Activated T-cell treated with anti-CD3 and anti-CD28 coated beads for 48 hours (primary cell): ENCODE data around the gene FOXB1.
A peak's percentile ranks its signal among the peaks of the same experiment; 100 is the strongest.

Source experiments
- DNase-seq: peaks from one replicate; pipeline ENCODE4 v3.0.0-alpha.2; 2020; ENCODE audit warnings: low read depth

Gene FOXB1

DNA sequence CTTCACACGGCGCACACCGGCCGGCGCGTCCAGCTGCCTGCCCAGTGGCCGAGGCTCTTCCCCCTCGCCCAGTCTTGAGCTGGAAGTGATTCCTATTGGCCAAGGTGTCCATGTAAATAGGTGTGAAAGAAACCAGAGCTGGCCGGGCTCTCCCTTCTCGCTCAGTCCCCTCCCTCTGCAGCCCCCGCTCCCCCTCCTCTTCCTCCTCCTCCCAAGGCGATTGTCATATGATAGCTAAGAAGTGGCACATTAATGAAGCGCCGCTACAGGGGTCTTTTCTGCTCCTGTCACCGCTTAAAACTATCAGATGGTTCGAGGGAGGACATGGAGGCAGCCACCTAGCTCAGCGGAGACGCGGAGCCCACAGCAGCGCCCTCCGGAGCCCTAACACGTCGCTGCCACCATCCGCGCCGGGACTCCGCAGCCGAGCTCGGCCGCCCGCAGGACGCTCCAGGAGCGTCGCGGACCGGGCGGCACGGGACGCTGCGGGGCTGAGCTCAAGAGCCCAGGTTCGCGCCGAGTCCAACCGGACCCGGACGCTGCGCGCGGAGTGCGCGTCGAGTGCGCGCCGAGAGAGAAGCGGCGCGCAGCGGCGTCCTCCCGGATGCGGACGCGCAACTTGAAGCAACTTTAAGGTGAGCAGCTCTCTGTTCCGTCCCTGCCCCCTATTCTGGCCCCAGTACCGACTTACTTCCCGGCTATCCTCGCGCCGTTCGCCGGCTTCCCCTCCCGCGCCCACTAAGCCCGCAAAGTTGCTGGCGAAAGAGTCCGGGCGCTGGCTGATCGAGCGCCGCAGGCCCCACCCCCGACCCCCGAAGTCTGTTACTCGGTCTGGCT lies at the start of gene FOXB1:
Gene FOXB1, plus strand, starts transcription at position 303 of the 837 bp plus-strand sequence. CDS start 653 bp downstream, outside the sequence.
- DNase-seq: no peak

DNA sequence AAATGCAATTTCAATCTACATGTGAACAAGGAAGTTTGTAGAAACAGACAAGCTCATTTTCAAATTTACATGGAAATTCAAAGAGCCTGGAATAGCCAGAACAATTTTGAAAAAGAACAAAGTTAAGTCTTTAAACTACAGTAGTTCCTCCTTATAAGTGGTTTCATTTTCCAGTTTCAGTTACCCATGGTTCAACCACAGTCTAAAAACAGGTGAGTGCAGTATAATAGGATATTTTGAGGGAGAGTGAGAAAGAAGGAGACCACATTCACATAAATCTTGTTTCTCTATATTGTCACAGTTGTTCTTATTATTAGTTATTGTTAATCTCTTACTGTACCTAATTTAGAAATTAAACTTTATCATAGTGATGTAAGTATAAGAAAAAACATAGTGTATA lies 45.8 kb upstream of the FOXB1 start:
- DNase-seq: no peak

- DNase-seq: no peak
Measured at GRCh38 chr15:59960318-59960717, 43.8 kb upstream of the FOXB1 start.

DNA sequence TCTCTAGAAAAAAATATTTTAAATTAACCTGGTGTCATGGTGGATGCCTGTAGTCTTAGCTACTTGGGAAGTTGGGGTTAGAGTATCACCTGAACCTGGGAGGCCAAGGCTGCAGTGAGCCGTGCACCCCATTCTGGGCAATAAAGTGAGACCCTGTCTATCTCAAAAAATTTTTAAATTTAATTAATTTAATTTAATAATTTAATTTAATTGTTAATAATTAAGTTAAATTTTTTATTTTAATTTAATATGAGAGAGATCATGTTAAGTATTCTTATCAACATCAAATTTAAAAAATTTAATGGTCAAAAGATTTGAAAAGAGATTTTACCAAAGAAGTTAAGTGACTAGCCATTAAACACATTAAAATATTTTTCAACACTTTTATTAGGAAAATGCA lies 40.8 kb upstream of the FOXB1 start:
- DNase-seq: no peak

- no peak for DNase-seq
Measured at GRCh38 chr15:59963925-59964324, 40.2 kb upstream of the FOXB1 start.

DNA sequence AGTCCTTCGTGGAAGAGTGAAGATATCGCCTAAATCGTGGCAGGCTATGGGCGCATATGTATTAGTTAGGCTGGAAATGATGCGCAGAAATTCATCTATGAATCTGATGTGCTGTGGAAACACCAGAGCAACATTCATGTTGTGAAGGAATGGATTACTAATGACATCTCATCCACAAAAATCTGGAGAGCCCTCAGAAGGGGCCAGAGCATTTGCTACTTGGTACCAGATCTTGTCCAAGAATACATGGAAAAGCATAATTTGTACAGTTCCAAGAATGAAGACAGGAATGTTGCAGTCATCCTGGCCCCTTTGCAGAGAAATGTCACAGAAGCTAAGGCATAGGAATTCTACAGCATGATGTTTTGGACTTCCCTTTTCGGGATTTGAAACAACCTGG lies 38.4 kb upstream of the FOXB1 start:
- no peak for DNase-seq

- no peak for DNase-seq
Measured at GRCh38 chr15:59966262-59966661, 37.8 kb upstream of the FOXB1 start.

DNA sequence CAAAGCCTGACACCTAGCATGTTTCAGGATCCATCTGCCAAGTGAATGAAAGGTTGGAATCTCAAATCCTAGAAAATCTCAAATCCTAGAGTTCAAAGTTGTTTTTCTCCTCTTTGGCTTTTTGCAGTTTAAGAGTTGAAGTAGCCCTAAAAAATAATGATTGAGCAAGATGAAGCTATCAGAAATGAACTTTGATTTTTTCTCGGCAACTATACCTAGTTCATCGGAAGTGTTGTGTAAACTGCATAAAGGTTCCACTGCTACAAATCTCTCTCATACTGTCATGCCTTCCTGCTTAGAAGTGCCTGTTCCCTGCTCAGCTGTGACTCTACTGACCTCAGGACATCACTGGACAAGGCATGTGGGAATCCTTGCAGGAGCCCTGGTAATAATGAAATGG lies 35.8 kb upstream of the FOXB1 start:
- no peak for DNase-seq

DNA sequence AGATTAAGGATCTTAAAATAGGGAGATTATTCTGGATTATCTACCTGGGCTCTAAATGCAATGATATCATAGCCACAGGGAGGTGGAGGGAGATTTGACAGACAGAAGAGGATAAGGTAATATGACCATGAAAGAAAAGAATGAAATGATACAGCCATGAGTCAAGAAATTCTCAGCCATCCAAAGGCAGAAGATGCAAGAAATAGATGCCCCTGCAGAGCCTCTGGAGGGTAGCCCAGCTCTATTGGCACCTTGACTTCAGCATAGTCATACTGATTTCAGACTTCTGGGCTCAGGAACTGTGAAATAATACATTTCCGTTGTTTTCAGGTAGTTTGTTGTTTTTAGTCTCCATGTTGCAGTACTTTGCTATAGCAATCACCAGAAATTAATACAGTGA lies 31.9 kb upstream of the FOXB1 start:
- DNase-seq: no peak

DNA sequence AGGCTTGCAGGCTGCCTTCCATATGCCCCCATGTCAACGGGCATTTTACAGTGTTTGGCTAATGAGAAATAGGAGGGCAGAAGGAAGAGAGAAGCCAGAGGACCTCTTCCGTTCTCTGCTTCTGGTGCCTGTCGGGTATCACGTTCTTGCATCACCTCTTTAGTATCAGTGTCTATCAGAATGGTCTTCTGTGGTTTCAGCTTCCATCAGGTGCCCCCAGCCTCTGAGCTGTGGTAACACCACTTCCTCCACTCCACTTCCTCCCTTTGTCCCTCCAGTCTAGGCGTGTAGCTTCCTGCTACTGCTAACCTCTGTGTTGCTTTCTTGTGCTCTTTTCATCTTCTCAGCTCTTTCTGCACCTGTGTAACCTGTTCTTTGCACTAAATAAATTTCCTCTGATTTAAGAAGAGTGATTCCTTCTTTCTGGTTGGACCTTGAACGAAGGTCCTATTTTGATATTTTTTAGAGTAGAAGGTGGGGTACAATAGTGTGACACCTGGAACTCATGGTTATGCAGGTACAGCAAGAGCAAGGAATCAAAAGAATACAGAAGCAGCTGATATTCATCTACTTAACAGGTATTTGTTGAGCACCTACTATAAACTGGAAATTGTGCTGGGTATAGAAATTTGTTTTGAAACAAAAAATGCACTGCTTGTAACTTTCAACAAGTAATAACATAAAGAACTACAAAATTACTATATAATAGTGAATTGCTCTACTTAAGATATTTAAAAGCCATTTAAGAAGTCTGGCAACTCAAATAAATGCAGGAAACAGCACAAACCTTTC lies 27.4 kb upstream of the FOXB1 start:
- peak; percentile 28 for DNase-seq

DNA sequence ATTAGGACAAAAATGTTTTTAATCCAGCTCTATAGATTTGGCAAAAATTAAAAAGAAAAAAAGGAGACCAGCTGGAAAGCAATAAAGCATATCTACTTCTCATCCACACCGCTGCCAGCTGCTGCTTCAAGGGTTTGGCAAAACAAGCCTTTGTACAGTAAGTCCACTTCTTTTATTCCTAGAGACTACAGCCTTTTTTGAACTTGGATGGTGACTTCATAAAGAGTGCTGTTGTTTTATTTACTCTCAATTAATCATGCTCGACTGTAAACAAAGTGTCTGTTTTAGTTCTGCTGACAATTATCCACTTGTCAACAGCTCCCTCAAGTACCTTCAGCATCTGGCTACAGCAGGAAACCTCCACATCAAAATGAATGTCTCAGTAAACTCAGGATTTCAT lies 12.3 kb upstream of the FOXB1 start:
- DNase-seq: no peak

DNA sequence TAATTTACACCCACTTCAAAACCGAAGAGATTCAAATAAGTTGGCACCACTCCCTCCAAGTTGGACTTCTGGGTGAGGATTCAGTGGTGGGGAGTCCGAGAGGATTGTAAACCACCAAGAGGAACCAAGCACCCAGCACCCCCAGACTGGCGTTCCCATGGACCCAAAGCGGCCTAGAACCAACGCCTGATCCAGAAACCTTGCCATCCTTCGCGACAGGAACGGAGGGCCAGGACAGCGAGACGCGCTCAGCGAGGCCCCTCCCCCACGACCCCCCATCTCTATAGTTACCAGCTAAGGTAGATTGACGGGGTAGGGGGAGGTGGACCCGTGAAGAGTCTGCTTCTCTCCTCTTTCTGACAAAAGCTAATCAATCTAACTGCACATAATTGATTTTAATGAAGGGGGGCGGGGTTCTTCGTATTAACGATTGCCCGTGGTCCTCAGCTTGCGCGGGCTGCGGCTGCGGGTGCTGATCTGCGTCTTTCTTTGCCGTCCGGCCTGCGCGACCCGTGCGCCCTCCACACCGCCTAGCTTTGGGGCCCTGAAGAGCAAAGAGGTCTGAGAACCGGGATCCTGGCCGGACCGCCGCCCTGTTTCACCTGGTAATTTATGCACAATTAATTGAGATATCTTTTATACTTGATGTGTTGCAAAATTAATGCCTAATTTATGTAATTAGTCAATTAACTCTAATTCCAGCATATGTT lies 10.9 kb upstream of the FOXB1 start:
- no peak for DNase-seq

DNA sequence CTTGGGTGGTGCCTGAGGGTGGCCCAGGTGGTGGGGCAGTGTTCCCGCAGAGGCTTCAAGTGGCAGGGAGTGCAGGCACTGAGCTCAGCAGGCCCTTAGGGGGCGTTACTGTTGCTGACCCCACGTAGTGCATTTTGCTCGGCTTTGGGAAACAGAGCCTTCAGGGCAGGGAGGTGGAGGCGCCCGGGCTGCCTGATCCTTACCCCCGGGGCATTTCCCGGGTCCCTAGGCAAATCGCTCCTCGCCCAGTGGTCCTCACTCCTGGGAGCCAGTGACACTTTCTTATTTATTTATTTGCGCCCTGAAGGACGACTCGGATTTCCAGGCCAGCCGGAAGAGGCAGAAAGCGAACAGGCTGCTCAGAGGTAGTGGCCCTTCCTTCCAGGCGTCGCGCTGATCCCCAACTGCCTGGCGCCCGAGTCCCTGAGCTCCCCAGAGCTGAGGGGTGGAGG lies 10.1 kb upstream of the FOXB1 start:
- no peak for DNase-seq

DNA sequence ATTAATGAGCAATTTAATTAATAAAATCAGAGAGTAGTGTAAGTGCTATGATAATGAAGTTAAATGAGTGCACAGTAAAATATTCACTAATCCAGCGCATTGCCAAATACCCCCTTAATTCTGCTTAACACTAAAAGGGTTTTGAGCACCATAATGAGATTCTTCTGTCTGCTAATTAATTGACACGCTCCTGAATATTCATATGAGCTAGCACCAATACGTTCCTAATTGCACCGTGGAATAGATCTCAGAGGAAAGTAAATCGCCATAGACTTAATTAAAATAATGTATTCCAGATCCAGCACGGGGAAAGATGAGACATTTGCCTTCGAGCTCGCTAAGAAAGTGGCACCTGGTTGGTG lies 9.6 kb upstream of the FOXB1 start:
- DNase-seq: no peak

DNA sequence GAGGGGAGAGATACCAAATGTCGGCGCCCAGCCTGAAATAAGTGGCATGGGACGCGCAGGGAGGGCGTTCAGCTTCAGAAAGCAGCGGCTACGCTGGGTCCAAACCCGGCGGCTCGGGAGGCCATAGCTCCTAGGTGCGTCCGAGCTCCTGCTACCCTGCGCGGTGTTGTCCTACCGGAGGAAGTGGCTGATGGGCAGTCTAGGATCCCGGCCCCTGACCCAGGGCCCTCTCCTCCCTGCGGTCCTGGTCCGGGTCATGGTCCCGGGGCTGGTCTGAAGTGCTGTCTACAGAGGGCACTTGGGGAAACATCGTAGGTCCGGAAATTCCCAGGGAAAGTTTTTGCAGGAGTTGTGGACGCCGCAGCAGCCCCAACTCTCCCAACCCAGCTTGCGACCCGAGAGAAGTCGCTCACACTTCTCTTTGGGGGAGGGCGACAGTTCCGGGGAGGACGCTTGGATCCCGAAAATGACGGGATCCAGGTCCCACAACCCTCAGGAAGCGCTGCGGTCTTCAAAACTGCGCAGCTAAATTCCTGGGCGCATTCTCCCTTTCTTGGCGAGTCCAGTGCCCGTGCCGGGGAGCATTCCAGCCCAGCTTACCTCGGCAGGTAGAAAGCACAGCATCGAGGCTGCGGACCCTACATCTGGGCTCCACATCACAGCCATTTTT lies 9.1 kb upstream of the FOXB1 start:
- no peak for DNase-seq

DNA sequence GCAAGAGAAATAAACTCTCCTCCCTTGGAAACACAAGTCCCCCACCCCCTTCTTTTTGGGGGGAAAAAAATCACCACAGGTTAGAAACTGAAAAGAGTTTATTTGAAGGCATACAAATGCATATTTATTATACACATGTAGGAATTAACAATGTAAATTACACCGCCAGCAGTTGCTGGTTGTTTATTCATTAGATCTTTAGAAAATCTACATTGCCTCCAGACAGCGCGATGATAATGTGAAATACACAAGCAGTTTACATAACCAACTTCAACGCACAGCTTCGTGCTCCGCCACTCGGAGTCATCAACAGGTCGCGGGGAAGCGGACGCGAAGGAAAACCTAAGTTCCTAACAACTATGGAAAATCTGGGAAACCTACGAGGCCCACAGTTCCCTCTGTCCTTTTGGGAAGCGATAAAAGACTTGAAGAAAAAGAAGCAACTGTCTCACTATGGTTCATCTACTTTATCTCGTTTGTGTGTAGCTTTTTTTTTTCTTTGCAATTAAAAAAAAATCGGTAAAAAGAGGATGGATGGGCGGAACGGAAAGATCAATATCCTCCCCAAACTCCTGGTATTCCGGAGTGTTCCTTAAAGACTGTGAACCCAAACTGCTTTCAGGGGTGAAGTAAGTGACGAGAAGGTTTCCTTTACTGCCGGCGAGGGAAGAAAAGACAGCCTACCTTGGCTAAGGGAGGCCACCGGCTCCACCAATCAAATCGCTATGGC lies 8.4 kb upstream of the FOXB1 start:
- no peak for DNase-seq

DNA sequence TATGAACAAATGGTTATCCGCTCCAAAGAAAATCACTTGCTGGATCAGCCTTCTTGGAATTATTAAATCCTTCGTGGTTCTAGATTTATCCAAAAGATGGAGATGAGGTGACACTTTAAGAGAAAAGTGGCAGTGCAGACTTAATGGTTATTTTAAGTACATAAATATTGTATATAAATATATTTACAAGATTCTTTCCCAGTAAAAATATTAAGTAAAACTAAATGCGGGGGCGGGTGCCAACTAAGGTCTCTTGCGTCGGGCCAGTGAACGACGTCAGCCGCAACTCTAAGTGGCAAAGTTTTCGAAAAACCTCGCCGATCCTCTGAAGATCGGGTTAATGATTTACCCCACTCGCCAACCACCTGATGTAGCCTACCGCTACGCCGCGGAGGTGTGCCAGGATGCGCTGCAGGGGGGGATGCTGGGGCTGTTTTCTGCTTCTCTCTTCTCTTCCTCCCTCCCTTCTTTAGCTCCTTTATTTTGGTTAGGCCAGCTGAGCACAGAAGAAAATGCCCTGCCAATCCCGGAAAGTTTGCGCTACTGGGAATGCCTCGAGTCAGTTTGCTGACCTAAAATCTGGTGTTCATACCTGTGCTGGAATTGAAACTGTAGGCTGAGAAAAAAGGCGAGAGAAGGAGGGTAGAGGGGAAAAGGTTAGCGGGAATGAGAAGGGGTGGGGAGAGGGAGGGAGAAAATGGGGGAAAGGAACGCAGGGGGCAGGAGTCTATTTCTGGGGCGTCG lies 7.6 kb upstream of the FOXB1 start:
- no peak for DNase-seq

DNA sequence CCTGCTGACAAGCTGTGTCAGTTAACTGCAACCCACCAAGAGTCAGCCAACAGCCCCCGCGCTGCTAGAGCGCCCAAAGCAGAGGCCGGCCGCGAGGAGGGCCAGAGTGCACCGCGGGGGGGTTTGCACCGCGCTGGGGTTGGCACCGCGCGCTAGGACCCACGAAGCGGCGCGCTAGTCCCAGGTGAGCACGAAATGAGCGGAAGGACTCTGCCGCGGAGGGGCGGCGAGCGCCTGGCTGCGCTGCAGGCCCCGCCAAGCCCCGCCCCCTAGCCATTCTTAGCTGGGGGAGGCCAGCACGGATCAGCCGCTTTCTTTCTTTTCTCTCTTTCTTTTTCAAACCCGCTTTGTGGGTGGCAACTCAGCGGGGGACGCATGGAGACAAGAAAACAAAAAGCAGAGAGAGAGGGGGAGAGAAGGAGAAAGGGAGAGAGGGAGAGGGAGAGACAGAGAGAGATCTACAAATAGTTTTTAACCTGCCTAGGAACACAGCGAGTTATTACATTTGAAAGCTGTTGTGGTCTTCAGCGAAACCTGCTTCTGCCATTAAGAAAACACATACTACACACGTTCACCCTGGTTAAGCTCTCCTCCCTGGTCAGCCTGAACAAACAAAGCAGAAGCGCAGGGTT lies 6.9 kb upstream of the FOXB1 start:
- peak; percentile 70 for DNase-seq

GRCh38 chr15:59998305-59998949 lies 5.7 kb upstream of the FOXB1 start:
- DNase-seq: no peak
